HG02623 (cell line): Measurements from ENCODE around the gene PABPC3.

Experiments used
- ATAC-seq: cut with Tn5 transposase; IDR thresholded peaks from one replicate; pipeline ENCODE4 v1.9.1; 2021; ENCODE audit warnings: moderate library complexity; ENCODE audit not compliant: unreplicated experiment

Gene PABPC3

DNA sequence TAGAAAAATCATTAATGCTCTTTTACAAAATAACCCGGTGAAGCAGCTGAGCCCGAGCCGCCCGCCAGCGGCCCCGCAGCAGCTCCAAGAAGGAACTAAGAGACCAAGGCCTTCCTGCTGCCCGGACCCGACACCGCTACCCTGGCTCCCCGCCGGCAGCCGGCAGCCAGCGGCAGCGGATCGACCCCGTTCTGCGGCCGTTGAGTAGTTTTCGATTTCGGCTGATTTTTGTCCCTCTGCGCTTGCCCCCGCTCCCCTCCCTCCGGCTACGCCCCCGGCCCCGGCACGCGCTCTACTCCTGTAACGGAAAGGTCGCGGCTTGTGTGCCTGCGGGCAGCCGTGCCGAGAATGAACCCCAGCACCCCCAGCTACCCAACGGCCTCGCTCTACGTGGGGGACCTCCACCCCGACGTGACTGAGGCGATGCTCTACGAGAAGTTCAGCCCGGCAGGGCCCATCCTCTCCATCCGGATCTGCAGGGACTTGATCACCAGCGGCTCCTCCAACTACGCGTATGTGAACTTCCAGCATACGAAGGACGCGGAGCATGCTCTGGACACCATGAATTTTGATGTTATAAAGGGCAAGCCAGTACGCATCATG lies at the start of gene PABPC3:
Gene PABPC3 (plus strand): TSS at position 286 of the 603 bp plus-strand sequence. CDS start 63 bp downstream, at position 349.
- no peak for ATAC-seq

DNA sequence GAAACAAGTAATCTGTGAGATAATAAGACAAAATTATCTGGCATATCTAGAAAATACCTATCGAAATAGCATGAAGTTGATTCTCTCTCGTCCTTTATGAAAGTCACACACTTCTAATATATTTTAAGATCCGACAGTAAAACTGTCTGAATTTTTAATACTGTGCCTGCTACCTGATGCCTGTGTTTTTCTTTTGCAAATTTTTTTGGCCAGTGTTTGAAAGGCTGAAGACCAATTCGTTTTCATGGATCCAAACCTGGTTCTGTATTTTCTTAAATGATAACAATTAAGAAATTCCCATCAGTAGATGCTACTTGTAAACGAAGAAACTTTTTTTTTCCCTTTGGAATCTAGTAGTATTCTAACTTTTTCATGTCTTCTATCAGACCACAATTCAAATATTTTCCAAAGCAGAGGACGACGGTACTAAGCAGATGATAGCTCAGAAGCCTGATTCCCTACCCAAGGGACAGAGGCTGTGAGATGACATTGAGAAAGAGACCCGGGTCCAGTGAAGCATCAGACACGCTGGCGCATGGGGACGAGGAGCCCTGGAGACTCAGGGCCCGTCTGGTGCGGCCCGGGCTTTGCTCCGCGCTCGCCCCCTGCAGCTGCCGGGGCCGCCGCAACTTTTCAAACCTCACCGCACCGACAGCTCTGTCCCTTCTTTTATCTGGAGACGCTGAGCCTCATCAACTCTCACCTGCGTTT lies 49.5 kb upstream of the PABPC3 start:
- no peak for ATAC-seq

DNA sequence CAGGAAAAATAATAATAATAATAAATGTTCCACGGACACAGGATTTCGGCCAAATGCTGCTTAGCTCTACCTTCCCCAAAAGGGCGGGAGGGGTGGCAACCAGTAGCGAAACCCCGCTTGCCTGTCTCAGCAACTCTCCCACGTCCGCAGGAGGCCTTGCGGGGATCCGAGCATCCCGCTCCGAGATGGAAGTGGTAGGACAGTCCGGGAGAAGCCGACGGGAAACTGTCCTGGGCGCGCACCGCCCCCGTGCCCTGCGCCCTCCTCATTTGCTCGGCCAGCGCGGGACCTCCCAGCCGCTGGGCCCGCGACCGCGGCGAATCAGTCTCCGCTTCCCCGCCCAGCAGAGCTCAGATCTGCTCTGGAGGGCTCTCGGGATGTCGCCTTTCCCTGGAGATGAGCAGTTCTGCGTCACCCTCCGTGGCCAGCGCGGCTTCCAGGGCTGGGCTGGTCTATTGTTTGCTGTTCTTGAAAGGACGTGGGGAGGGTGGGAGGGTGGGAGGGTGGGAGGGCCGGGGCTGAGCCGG lies 48.9 kb upstream of the PABPC3 start:
- no peak for ATAC-seq

- no peak for ATAC-seq
Measured at GRCh38 chr13:25051065-25051464, 44.9 kb upstream of the PABPC3 start.

DNA sequence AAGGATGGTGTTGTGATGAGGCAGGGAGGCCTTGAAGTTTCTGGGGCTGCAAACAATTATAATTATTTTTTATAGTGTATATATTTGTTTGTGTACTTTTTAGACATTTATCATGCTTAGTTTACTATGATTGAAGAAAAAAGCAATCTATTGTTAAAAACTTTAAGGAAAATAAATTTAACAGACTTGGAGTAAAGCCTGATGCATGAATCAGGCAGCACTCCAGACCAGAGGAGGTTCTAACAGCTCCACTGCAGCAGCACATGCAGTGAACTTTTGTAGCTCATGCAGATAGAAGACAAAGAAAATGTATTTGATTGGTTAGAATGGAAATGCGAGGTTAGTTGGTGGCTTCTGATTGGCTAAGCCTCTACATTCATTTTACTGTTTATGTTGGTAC lies 36.8 kb upstream of the PABPC3 start:
- ATAC-seq: no peak

DNA sequence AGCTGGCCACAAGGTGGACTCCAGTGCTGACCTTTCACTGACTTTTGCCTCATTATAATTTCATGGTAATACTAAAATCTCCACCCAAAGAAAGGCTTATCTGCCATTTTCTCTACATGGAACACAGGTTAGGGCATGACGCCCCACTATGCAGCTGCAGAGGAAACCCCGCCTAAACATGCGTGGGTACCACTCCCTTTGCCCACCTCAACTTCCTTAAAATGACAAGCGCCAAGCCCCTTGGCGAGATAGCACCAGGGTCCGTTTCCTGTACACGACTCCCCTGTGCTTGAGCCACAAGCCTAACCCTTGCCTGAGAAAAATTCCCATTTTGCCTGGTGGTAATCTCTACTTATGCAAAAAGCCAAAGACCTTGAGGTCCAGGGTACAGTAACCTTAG lies 36.0 kb upstream of the PABPC3 start:
- no peak for ATAC-seq

DNA sequence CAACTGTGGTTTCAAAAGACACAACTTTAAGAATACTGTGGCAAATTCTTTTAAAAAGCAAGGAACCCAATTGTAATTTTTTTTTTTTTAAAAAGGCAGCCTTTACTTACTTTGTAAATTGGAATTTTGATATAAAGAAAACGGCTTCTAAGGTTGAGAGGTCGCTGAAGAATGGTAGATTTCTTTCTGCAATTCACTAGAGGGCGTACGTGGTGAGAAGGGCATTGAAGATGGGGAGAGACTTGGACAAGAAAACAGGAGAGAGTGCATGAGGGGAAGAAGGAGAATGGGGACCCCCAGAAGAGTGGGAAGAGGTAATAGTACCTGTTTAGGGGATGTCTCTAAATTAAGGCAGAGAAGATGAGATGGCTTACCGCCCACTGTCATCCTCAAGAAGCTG lies 33.5 kb upstream of the PABPC3 start:
- no peak for ATAC-seq

DNA sequence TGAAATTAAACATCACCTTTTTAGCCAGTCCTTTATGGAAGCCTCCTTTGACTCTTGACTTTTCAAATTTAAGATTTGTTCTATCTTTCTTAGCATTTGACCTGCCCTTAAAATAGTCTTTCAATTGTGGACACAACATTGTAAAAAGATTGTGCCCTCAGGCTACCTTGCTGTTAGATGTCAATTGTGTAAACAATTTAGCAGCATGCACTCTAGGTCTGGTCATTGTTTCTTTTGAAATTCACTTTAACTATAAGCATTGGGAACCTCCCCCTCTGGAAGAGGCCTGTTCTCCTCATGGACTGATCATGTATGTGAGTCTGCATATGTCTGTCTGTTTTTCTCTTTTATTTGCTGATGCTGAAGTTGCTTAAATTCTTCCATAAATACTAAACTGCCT lies 31.5 kb upstream of the PABPC3 start:
- no peak for ATAC-seq

DNA sequence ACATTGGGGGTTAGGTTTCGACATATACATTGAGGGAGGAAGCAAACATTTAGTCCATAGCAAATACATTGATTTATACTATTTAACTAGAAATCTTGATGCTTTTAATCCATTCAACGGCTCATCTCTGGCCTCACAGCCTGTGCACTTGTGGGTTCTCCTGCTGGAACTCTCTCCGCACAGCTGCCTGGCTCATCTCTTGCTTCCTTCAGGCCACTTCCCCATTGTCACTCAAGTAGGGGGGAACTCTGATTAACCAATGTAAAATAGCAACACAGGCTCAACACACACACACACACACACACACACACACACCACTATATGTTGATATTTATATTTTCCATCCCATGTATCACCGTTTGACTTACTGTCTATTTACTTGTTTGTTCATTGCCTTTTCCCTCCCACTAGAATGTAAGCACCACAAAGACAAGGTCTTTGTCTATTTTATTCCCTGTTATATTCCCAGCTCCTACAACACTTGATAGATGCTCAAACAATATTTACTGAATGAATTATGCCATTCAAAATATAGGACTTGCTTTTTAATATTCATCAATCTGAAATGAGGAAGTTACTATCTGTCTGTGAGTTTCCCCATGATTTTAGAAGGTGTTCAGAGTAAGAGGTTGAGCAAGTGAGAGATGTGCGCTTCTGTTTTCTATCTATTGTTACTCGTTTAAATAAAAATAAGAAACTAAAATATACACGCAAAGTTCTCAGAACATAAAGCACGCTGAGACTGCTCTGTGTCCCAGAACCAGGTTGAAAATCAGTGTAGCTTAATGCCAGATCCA lies 29.8 kb upstream of the PABPC3 start:
- no peak for ATAC-seq

- ATAC-seq: no peak
Measured at GRCh38 chr13:25067064-25067463, 28.9 kb upstream of the PABPC3 start.

DNA sequence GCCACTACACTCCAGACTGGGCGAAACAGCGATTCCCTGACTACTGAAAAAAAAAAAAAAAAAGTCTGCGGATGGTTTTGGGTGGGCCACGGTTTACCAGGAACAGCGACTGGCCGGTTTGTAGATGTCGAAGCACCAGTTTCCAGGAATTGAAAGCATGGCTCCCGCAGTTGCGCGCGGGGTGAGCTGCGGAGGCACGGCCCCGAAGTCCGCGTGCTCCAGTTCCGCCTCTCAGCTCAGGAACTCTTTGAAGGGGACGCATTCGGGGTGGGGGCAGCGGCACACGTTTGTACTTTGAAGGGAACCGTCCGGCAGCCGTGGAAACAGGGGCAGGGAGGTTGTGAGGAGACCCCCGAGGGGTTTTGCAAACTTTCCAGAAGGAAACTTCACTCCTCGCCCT lies 27.1 kb upstream of the PABPC3 start:
- no peak for ATAC-seq

DNA sequence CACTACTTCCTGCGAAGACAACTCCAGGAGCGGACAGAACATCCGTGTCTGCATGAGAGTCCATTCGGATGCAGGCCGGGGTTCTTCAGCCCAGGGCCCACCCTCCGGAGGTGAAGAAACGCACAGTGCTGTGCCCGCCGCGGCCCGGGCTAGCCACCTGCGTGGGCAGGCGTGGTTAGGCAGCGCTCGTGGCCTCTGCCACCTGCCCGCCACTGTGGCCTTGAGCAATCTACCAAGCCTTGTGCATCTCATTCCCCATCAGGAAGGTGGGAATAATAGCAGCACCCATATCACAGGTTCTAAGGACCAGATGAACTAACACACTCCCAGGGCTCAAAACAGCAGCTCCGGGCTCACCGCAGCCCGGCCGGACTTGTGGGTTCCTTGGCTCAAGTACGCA lies 26.7 kb upstream of the PABPC3 start:
- no peak for ATAC-seq

DNA sequence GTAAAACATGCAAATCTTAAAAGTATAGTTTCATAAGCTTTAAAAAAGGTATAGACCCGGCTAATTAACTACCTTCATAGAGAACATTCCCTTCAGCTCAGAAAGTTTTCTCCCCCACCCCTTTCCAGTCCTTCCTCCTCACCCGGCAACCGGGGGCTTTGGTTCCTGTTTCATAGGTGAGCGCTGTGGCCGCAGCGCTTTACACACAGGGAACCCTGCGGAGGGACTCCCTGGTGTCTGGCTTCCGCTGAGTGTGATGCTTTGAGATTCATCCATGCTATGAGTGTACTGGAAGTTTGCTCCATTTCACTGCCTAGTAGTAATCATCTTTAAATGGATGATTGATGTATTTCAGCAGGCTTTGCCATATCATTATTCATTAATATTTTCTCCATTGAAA lies 26.0 kb upstream of the PABPC3 start:
- ATAC-seq: no peak

DNA sequence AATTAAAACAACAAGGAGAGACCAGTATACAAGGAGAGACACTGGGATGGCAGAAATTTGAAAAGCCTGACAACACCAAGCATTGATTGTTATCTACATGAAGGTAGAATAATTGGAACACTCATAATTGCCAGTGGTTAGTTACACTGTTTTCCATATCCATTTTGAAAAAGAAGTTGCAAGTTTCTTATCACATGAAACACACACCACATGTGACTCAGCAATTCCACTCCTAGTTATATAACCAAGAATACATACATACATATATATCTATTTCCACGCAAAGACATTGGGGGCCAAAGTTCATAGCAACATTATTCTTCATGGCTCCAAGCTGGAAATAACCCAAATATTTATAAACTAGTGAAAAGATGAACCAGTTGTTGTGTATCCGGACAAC lies 15.2 kb upstream of the PABPC3 start:
- ATAC-seq: no peak

GRCh38 chr13:25084096-25084495 lies 11.8 kb upstream of the PABPC3 start:
- no peak for ATAC-seq

GRCh38 chr13:25085125-25085742 lies 10.7 kb upstream of the PABPC3 start:
- no peak for ATAC-seq

- ATAC-seq: no peak
Measured at GRCh38 chr13:25088562-25089221, 7.2 kb upstream of the PABPC3 start.

DNA sequence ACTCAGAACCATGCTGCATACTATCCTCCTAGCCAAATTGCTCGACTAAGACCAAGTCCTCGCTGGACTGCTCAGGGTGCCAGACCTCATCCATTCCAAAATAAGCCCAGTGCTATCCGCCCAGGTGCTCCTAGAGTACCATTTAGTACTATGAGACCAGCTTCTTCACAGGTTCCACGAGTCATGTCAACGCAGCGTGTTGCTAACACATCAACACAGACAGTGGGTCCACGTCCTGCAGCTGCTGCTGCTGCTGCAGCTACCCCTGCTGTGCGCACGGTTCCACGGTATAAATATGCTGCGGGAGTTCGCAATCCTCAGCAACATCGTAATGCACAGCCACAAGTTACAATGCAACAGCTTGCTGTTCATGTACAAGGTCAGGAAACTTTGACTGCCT lies 1.5 kb downstream of the PABPC3 start:
- ATAC-seq: no peak

- ATAC-seq: no peak
Measured at GRCh38 chr13:25103711-25104110, 7.8 kb downstream of the PABPC3 start.

DNA sequence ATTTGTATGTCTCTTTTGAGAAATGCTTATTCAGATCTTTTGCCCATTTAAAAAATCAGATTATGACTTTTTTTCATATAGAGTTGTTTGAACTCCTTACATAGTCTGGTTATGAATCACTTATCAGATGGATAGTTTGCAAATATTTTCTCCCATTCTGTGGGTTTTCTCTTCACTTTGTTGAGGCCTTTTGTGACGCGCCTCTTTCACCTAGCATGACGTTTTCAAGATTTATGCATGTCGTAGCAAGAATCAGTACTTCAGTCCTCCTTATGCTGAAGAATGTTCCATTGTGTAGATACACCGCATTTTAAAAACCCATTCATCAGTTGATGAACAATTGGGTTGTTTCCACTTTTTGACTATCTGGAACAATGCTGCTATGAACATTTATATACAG lies 13.4 kb downstream of the PABPC3 start:
- no peak for ATAC-seq
